ENCODE results near the gene CIZ1.
"Not testable (repeated sequence)": the region's sequence is repeated elsewhere in the genome, so short reads cannot be mapped to it uniquely, and the experiment has no call there.

CIZ1 gene

DNA sequence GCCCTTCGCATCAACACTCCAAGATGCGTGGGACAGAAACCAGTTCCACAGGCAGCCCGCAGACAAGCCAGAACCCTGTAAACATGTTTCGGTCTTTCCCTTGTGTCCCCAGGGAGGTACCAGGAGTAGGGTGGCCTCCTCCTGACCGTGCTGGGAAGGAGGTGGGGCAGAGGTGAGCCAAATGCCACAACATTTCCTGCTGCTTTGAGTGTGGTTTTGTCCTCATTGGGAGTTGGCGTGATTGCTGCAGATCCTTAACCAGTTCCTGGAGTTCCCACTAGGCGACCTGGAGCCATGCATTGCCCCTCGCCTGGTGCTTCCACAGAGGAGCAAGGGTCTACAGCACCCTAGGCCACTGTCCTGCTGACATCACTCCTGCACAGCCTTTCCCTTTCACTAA lies 55.8 kb downstream of the CIZ1 start:
- intact Hi-C loops (cut with DNase I); DNase-seq: not testable (repeated sequence)

DNA sequence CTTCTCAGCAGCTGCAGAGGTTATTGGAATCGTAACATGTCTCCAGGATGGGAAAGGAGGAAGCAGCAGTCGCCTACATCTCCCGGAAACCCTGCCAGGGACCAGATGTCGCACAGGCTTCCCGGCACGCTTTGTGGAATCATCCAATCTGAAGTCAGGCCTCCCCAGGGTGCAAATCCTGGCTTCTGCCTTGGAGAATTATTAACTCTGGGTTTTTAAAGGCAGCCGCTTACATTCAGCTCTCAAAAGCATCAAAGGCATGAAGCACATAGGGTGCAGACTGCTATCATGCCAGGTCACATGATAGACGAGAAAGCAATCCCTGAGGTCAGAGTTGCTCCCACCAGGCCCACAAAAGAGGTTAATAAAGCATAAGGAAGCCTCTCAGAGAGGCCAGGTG lies 59.2 kb downstream of the CIZ1 start:
- intact Hi-C loops (cut with DNase I) = not testable (repeated sequence)

DNA sequence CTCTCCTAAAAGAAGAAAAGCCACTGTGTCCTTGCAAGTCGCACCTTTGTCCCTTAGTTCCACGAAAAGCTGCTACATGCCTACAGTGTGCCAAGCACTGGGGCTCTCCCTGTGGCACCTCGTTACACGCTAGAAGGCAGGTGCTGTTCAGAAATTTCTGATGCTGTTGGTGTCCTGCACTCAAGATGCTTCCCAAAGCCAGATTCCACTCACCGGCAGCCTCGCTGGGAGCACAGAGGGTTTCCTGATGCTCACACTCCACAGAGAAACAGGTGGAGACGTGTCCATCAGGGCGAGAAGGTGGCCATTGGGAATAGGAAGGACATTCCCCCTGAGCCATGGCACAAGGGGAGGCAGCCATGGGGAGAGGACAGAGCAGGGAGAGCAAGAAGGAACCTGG lies 60.0 kb downstream of the CIZ1 start:
- DNase-seq; intact Hi-C loops (cut with DNase I): not testable (repeated sequence)

More for the DNA sequence above, 59.2 kb downstream of the CIZ1 start:
- DNase-seq = not testable (repeated sequence)

DNA sequence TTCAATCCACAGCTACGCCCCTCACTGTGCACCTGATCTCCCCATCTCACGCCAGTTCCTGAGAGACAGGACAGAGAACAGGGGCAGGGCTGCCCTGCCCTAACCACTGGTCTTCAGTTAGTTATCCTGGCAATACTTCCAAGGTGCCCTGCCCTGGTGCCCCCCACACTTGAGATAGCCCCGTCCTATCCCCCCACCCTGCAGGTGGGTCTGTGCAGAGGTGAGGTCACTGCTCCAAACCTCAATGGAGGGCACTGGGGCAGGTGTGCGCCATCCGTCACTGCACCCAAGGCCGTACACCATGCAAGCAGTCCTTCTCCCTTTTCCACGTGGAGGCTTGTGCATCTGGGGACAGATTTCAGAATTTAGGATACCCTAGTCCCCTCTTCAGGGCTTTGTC lies 60.7 kb downstream of the CIZ1 start:
- DNase-seq; intact Hi-C loops (cut with DNase I): not testable (repeated sequence)

DNA sequence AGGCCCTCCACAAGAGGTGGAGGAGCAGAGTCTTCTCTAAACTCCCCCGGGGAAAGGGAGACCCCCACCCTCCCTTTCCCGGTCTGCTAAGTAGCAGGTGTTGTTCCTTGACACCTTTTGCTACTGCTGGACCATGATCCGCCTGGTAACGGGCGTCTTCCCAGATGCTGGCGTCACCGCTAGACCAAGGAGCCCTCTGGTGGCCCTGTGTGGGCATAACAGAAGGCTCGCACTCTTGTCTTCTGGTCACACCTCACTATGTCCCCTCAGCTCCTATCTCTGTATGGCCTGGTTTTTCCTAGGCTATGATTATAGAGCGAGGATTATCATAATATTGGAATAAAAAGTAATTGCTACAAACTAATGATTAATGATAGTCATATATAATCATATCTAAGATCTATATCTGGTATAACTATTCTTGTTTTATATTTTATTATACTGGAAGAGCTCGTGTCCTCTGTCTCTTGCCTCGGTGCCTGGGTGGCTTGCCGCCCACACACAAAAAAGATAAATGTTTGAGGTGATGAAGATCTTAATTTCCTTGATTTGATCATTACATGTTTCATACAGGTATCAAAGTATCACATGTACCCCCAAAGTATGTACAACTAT lies 61.3 kb downstream of the CIZ1 start:
- intact Hi-C loops (cut with DNase I) = not testable (repeated sequence)
- DNase-seq = peak in 41 of 42 donors; percentile 33 to 86 (median 64)

DNA sequence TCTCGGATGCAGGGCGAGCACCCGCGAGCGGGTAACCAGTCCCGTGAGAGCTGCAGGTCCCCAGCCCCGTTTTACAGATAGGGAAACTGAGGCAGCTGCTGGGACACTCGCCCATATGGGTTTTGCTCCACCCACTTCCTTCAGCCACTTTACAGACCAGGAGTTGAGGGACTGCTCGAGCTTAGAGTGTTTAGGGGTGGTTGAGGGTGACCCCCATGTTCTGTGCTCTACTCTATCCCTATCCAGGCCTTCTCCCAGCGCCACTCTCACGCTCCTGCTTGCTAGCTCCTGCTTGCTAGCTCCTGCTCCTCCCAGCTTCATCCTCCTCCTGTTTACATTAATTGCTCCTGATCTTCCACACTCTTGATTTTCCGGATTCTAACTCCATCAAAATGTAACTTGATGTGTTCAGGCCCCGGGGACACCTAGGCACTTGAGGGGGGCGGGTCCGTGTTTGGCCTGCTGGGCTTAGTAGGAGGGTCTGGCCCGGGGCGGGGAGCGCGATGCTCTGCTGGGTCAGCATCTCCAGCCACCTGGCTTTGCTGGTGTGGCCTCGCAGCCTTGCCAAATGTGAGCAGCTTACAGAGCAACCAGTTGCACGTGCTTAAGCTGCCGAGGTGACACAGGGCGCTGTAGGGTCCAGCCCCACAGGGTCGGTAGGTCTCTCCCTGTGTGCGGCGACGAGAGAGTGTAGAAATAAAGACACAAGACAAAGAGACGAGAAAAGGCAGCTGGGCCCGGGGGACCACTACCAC lies 62.4 kb downstream of the CIZ1 start:
- intact Hi-C loops (cut with DNase I) = no loop called here
- DNase-seq = peak in 3 of 42 donors; percentile 25 to 33 (median 30)

DNA sequence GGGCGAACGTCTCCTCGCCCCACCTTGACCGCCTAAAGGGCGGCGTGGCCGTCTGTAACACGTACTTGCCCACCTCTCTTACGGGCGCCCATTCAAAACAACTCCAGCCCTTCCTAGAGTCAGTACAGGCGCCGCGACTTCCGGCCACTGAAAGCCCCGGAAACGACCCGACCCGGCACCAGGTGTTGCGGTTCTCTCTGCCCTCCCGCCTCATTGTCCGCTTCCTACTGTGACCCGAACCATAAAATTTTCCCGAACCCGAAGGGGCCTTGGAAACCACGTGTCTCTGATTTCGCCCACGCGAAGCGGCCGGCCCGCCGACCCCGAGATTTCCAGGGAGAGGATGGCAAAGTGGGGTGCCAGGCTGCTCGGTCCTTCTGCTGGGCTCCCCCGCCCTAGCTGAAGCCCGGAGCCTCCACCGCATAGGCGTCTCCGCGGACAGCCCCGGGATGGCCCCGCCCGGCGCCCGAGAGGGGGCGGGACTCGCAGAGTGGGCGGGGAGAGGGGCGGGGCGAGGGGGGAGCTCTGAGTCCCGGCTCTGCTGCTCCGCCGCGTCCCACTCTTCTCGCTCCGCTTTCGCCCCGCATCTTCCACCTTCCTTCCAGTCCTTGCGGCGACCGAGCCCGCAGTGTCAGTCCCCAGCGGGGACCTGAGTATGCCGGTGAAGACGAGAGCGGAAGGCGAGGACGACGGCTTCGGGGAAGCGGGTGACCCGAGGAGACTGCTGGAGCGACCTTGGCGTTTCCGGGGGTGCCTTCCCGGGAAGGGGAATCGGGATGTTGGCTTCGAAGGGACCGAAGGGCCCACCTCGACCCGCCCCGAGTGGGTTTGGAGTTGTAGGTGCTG lies 63.2 kb downstream of the CIZ1 start:
- intact Hi-C loops (cut with DNase I) = no loop called here
- DNase-seq = peak; percentile 67 to 94 (median 87)

DNA sequence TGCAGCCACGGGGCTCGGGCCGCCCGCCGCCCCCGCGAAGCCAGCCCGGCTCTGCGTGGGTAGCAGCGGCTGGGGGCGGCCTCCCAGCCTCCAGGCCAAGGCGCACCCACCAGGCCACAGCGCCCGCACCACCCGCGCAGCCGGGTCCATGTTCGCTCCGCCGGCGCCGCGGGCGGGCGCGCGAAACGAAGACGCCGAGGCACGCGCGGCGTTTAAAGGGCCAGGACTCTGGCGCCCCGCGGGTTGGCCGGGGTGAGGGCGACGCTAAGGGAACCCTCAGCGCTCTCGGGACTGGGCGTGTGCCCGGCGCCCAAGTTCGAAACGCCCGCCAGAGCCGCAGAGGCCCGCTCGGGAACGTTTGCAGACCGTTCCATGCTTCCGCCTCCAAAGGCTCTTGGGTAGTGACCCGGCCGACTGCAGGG lies 63.8 kb downstream of the CIZ1 start, which contains the start of gene PTGES2:
Gene PTGES2 (minus strand): TSS at position 162 of the 422 bp plus-strand sequence. CDS start 12 bp downstream, at position 150.
- peak; percentile 63 to 94 (median 88) for DNase-seq
- intact Hi-C loops (cut with DNase I) = no loop called here

DNA sequence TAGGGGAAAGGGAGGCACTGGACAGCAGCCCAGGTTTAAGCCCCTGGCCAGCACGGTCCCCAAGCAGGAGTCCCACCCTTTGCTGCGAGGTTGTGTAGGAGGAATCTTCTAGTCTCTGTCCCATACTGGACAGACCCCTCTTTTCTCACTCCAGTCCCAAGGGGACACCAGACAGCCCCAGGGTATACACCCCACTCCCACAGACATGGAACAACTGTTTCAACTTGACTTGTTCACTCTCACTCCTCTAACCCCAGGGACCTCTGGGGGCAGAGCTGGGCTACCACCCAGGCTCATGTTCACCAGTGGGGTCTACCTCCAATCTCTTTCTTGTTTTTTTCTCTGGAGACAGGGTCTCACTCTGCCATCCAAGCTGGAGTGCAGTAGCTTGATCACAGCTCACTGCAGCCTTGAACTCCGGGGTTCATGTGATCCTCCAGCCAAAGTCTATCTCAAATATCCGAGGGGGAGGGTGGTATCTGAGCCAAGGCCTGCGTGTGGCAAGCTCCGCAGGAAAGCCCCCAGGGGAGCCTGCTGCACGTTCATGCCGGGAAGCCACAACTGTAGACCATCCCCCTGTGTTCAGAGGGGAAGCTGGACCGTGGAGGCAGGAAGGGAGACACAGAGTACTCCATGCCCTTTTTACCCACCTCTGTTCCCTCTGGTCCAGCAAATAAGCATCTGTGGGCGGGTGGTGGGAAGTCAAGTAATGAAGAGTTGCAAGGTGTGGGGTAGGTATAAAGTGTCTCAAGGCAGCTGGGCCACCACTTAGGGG lies 65.6 kb downstream of the CIZ1 start:
- DNase-seq = no peak
- intact Hi-C loops (cut with DNase I) = no loop called here

DNA sequence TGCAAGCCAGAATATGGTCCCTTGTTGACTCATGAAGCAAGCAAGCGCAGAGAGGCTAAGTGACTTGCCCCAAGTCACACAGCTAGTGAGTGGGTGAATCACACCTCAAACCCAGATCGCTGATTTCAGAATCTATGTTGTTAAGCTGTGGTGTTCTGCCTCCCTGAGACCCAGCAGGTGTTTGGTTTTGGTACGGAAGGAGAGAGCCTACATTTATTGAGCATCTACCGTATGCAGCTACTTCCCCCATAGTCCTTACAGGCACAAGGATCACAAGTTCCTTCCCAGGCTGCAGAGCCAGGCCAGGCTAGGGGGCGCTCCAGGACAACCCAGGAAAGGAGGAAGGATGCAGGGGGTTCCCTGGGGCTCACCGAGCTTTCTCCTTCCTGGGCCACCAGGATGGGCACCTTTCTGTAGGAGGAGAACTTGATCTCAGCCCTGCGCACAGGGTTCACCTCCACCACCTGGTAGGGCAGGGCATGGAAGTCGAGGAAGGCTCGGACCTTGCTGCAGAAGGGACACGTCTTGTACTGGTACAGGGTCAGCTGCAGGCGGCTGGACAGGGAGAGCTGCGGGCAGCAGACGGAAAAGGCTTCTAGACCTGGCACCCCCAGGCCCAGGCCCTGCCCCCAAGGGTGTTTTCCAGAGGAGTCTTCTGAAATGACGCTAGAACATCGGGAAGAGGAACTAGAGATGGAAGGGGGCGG lies 66.3 kb downstream of the CIZ1 start:
- intact Hi-C loops (cut with DNase I) = no loop called here
- peak; percentile 51 to 84 (median 72) for DNase-seq

DNA sequence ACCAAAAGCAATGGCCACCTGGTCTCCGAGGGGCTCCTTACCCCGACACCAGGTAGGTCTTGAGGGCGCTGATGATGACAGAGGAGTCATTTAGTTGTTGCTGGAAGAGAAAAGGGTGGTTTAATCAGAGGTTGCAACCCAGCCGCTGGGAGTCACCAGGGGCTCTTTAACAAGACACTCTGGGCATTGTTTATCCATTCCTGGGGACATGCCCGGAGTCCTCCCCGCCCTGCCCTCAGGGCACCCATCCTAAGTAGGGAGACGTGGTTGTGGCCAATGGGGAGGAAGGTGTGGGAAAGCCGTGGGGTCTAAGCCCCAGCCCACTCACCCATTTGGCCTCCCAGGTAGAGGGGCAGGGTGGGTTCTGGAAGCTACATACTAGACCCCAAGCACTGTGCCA lies 66.9 kb downstream of the CIZ1 start:
- DNase-seq = no peak
- intact Hi-C loops (cut with DNase I) = no loop called here

DNA sequence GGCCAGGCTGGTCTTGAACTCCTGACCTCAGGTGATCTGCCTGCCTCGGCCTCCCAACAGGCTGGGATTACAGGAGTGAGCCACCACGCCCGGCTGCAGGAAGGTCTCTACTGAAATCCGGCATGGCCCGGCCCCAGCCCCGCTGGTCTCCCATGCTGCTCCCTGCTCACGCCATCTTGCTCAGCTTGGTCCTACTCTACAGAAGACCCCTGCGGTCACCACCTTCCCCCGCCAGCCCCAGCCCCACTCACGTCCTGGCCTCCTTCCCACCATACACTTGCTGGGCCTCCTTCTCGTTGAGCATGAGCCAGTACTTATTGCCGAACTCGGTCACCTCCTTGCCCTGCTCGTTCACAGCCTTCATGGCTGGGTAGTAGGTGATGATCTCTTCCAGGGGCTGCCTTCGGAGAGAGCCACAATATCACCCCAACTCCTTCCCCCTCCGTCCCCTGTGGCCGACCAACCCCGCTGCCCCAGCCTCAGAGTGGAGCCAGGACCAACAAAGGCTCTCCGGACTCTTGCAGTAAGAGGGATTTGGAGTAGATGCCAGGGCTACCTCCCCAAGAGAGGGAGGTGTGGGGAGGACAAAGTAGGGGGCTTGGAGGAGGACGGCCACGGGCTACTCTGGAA lies 67.8 kb downstream of the CIZ1 start:
- no peak for DNase-seq
- intact Hi-C loops (cut with DNase I) = no loop called here

DNA sequence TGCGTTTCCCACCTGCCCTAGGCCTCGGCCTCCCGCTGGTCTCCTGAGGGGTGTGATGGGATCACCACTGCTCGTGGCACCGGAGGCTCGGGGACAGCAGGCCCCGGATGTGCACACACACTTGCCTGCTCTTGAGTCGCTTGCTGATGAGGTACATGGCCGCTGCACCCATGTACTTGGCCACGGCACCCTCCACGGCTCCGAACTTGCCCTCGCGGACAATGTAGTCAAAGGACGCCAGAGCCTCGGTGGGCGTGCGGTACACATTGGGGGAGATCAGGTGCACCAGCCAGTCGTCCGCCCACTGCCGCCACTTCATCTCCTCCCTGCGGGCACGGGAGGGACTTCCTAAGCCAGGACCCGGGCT lies 68.6 kb downstream of the CIZ1 start:
- intact Hi-C loops (cut with DNase I) = no loop called here
- DNase-seq = no peak

DNA sequence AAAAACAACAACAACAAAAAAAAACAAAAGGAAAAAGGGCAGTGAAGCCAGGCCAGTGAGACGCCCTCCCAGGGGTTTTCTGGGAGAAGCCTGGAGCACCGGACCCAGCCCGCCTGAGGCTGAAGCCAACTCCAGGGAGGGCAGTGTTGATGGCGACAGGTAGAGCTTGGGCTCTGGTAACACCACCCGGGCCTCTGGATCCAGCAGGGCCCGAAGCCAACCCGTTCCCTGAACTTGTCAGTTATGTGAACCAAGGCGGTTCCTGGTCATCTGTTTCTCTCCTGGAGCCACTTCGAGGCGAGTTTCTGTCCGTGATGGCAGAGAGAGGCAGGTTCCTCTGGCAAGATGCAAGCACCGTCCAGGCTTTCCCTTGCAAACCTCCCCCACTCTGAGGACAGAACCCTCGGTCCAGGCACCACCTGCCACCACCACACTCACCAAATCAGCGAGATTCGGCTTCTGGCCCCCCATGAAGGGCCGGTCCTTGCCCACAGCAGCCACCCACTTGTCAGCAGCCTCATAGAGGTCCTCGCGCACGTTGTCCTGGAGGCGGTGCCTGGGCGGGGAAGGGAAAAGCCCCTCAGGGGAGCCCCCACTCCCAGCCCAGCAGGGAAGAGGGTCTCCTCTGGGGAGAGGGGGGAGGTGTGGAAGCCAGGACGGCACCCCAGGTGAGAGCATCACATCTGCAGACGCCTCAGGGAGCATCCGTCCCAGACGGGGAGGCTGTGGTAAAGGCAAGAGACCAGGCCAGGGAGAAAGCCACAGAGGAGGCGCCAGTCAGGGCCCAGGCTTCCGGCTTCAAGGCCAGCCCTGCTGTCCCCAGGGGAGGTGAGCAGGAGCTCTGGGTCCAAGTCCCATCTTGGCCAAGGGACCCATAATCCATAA lies 69.2 kb downstream of the CIZ1 start:
- DNase-seq = no peak
- intact Hi-C loops (cut with DNase I) = no loop called here

DNA sequence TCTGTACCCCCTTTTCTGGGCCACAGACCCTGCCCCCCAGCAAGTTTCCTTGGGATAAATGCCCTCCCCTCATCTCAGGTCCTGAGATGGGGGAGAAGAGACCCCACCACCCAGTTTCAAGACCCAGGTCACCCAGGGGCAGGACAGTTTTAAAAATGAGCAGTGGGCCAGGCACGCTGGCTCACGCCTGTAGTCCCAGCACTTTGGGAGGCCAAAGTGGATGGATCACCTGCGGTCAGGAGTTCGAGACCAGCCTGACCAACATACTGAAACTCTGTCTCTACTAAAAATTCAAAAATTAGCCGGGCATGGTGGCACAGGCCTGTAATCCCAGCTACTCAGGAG lies 69.9 kb downstream of the CIZ1 start:
- intact Hi-C loops (cut with DNase I) = no loop called here
- no peak for DNase-seq

DNA sequence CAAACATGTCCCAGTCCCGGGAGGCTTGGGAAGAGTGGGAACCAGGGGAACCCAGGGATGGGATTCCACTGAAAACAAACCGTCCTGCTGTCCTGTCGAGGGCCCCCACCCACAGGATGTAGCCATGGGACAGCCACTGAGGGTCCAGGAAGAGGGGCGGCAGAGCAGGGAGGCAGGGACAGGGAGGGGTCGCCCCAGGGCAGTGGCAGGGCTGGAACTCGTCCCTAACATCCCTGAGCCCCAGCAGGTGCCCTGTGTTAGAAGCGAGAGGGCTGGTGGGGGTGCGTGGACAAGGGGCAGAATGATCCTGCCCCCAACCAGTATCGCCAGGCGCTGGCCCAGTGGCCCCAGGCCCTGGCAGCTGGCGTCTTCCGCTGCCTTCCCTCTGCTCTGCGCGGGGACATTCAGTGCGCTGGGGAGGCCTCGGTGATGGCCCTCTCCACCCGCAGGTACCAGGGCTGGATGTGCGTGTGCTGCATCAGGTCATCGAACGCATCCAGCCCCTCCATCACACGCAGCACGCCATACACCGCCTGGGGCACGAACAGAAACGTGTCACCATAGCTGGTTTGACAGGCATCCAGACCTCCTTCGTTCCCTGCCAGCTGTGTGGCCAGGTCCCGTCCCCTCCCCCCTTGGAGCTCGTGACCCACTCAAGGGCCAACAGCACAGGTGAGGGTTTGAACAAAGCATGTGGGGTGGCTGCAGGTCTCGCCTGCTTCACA lies 70.5 kb downstream of the CIZ1 start:
- intact Hi-C loops (cut with DNase I) = no loop called here
- no peak for DNase-seq
